ENCODE results near the gene SEMA4A. TPM values are rescaled to one million over a fixed set of nuclear protein-coding genes. Genes with fewer than 3 reads are reported as not detected.
A peak's percentile ranks its signal among the peaks of the same experiment; 100 is the strongest.

Gene SEMA4A
- total and polyA plus RNA-seq, 2 of the 8 experiments (the other 6 are each of a cell fraction or from before 2014, with no cell fraction given): 7.3 to 10.6 TPM

DNA sequence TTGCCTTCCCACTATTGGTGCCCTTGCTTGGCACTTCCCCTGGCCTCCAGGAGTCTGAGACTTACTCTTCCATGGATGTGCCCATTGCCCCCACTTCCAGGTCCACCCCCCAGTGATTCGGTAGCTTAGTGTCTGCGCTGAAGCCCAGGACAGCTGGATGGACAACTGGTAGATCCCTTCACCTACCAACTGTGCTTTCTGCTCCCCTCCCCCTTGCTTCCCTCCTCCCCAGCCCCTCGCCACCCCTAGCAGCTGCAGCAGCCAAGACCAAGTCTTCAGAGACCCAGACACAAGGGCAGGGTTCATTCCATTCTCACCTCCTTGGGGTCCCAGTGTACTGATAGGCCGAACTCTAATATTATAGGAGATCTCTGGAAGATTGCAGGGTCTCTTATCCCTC is 31.9 kb upstream of the SEMA4A start:
- Histone ChIP-seq H3K14ac (ENCODE audit: insufficient read length) (no peak overlapping the region), H3K23me2 (ENCODE audit: low read depth, low read length) (no peaks in the 10 kb centered on the region), H3K36me3 (ENCODE audit: control insufficient read depth in 2 of 4, insufficient read depth in 4 of 4, low read length in 3 of 4) (no peaks in the 10 kb centered on the region), H3K18ac (ENCODE audit: extremely low read depth, low read length) (no peak overlapping the region), H3K4ac (replicated peaks; ENCODE audit: insufficient read length, low read depth, low read length) (no peak overlapping the region), H2BK120ac (replicated peaks; ENCODE audit: low read depth, low read length) (no peak overlapping the region), H2AK5ac (ENCODE audit: low read depth, low read length) (no peak overlapping the region), H4K5ac (ENCODE audit: insufficient read length, low read depth, low read length) (no peak overlapping the region), H4K20me1 (replicated peaks in 1 of 2; ENCODE audit: control insufficient read depth in 1 of 2, insufficient read depth in 2 of 2, low read length in 2 of 2) (peaks cover 2 to 6% of the 10 kb centered on the region in 2 experiments), H3K27me3 (replicated peaks in 1 of 4; ENCODE audit: control insufficient read depth in 3 of 4, extremely low read depth in 1 of 4, insufficient read depth in 3 of 4, low read length in 3 of 4) (no peaks in the 10 kb centered on the region), H2BK20ac (ENCODE audit: low read length) (no peak overlapping the region), H3K9me3 (ENCODE audit: insufficient read depth in 2 of 2, low read depth in 1 of 2, low read length in 1 of 2) (no peaks in the 10 kb centered on the region), H3K23ac (ENCODE audit: insufficient read length) (no peak overlapping the region), H3K79me2 (ENCODE audit: control insufficient read depth in 1 of 2, insufficient read depth in 2 of 2, low read length in 2 of 2) (peaks cover 0 to 12% of the 10 kb centered on the region in 2 experiments; a peak in 1 of 4 replicates), H3K27ac (ENCODE audit: low read depth, low read length) (no peak overlapping the region), H2BK15ac (ENCODE audit: low read length) (no peak overlapping the region), H3K4me2 (ENCODE audit: insufficient read depth in 1 of 2, low read depth in 2 of 2, low read length in 2 of 2) (no peak overlapping the region; a peak in 1 of 4 replicates), H3K56ac (replicated peaks; ENCODE audit: insufficient read length, low read depth, low read length) (no peak overlapping the region), H3K4me3 (ENCODE audit: extremely low read depth in 1 of 4, insufficient read depth in 2 of 4, low read depth in 3 of 4, low read length in 4 of 4) (no peak overlapping the region), H2BK5ac (ENCODE audit: low read depth, low read length) (0 out of 2 replicates have a peak overlapping the region, but pooled peaks have one; percentile 12), H4K91ac (replicated peaks; ENCODE audit: insufficient read length, low read length) (no peak overlapping the region), H3K9ac (replicated peaks in 1 of 4; ENCODE audit: extremely low read depth in 1 of 4, low read depth in 3 of 4, low read length in 3 of 4) (no peak overlapping the region), H3K4me1 (replicated peaks in 1 of 4; ENCODE audit: control insufficient read depth in 3 of 4, insufficient read depth in 4 of 4, low read length in 3 of 4) (peaks cover 7 to 28% (median 22%) of the 10 kb centered on the region in 4 experiments), H4K8ac (ENCODE audit: extremely low read depth, insufficient read depth, low read length) (no peak overlapping the region; the same call in 1 of the 2 replicates), H3K79me1 (ENCODE audit: low read depth, low read length) (peaks cover 3% of the 10 kb centered on the region), H2BK12ac (ENCODE audit: low read depth, low read length) (no peak overlapping the region), H2AFZ (ENCODE audit: low read length) (no peak overlapping the region)
- DNase-seq (ENCODE audit: low read depth in 1 of 2, low spot score in 2 of 2) (no peak), FAIRE-seq (no peak)
- no peak for TF ChIP-seq KDM4A (IDR thresholded peaks at IDR 0.05; ENCODE audit: low read depth, low read length, severe bottlenecking)
- TF ChIP-seq EGR1 (IDR thresholded peaks at IDR 0.05; ENCODE audit: borderline replicate concordance, low read depth, low read length): no peak
- TF ChIP-seq POU5F1 (IDR thresholded peaks at IDR 0.05; ENCODE audit: low read depth, low read length): no peak
- ChIA-PET POLR2A (ENCODE audit: partially characterized antibody) (interaction anchor here (1.7 to 28.0 kb wide), 3 partner anchors 6 to 26 kb away, joined by 4 to 763 read pairs (median 143); partner anchors contain the start of genes LMNA and MEX3A), CTCF (ENCODE audit: partially characterized antibody) (interaction anchor here (1.6 to 42.4 kb wide), 4 partner anchors 5 to 26 kb away, joined by 4 to 1994 read pairs (median 261); partner anchors contain the start of genes LMNA and MEX3A)
- 94% methylated on average over 3 of the region's 4 CpGs; no CpG with 5 or more reads in 1 of the 2 experiments for WGBS, 2 experiments (ENCODE audit: extremely low coverage in 1 of 2, insufficient coverage in 1 of 2, insufficient read length in 1 of 2, insufficient replicate concordance in 2 of 2, low coverage in 1 of 2, low lambda C conversion rate in 2 of 2, missing lambda C conversion rate in 1 of 2)
